Breast epithelium (tissue), 4 donors: ENCODE results near the gene SMURF1. TPM values are rescaled to one million over a fixed set of nuclear protein-coding genes. Genes with fewer than 3 reads are reported as not detected.
"Not testable (repeated sequence)": the region's sequence is repeated elsewhere in the genome, so short reads cannot be mapped to it uniquely, and the experiment has no call there.

ENCODE experiments used
- DNase-seq, 2 donors: peaks; one replicate each; pipeline ENCODE4 v3.0.0-alpha.2; 2019; ENCODE audit warnings: low spot score in 2 of 2
- H3K27ac ChIP-seq, 2 donors: fragments of 200-600 bp; sonication (generic) in 1 of 2; one replicate each; pipeline ENCODE4 v1.5.1; 2016 to 2019; ENCODE audit warnings: mild to moderate bottlenecking in 1 of 2
- H3K27me3 ChIP-seq, 2 donors: fragments of 200-600 bp; sonication (generic) in 1 of 2; one replicate each; pipeline versions ENCODE4 v1.5.1 to v1.6.0; 2017 to 2019; ENCODE audit warnings: control low read depth in 1 of 2, mild to moderate bottlenecking in 1 of 2
- H3K36me3 ChIP-seq: fragments of 200-600 bp; one replicate; pipeline ENCODE4 v1.5.1; 2019
- H3K4me1 ChIP-seq, 2 donors: fragments of 200-600 bp; sonication (generic); one replicate each; pipeline ENCODE4 v1.5.1; 2016 to 2019; ENCODE audit warnings: control low read depth in 1 of 2
- H3K4me3 ChIP-seq, 3 donors: fragments of 200-600 bp; sonication (generic); 1 replicate in 2 of 3; 2 replicates in 1 of 3; pipeline ENCODE4 v1.5.1; 2016 to 2019; ENCODE audit warnings: mild to moderate bottlenecking in 3 of 3, moderate library complexity in 2 of 3
- H3K9me3 ChIP-seq, 2 donors: fragments of 200-600 bp; sonication (generic) in 1 of 2; one replicate each; pipeline ENCODE4 v1.5.1; 2016 to 2019; ENCODE audit warnings: control low read depth in 1 of 2
- POLR2A ChIP-seq: fragments of 450-650 bp; IDR thresholded peaks from one replicate; pipeline ENCODE4 v1.6.1; 2016; ENCODE audit warnings: antibody characterized with exemption, mild to moderate bottlenecking, moderate library complexity
- POLR2AphosphoS5 ChIP-seq, 3 donors: sonication (generic); formaldehyde crosslinking; IDR thresholded peaks; one replicate each; pipeline ENCODE4 v1.6.1; 2017; ENCODE audit warnings: antibody characterized with exemption in 3 of 3
- intact Hi-C: fragments of 100-400 bp; cut with DNase I; formaldehyde crosslinking; loops from one replicate; pipeline ENCODE4 v1.15.1; 2023; ENCODE audit warnings: low total_unique reads
- total RNA-seq, 3 donors: library from RNA; depleted of rRNA; stranded (reverse); fragments of >200 nt; gene quantifications; one replicate each; pipeline ENCODE4 v1.1.0, GENCODE V29; 2016
- TF ChIP-seq, protein P1 (sequence below), 3 donors: fragments of 450-650 bp; IDR thresholded peaks; one replicate each; pipeline ENCODE4 v1.5.1; 2016 to 2017; ENCODE audit warnings: antibody characterized with exemption in 3 of 3, mild to moderate bottlenecking in 3 of 3, moderate library complexity in 3 of 3

SMURF1 gene
- total RNA-seq, 3 donors from 2014 or later, result 20.2 to 28.7 (median 25.9) TPM

DNA sequence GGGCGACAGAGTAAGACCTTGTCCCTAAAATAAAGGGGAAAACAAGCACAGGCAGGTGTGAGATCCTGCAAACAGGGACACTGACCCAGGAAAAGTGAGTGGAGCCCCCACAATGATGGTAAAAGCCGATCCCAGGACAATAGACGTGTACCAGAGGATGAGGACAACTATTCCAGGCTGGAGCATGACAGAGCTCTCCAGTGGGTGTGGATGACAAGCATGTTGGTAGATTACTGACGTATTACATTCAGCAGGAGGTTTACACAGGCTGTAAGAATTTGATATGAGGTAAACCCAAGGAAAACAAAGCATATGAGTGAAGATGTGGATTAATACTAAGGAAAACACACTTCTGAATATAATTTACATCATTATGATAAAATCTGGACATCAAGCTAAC is 27.8 kb upstream of the SMURF1 start:
- Histone ChIP-seq H3K9me3 (no peaks in the 10 kb centered on the region), H3K27me3 (no peaks in the 10 kb centered on the region), H3K4me1 (no peaks in the 10 kb centered on the region), H3K4me3 (no peak overlapping the region), H3K36me3 (no peaks in the 10 kb centered on the region), H3K27ac (no peak overlapping the region)
- TF ChIP-seq POLR2AphosphoS5 (IDR thresholded peaks at IDR 0.05), result no peak
- TF ChIP-seq, protein P1, sequence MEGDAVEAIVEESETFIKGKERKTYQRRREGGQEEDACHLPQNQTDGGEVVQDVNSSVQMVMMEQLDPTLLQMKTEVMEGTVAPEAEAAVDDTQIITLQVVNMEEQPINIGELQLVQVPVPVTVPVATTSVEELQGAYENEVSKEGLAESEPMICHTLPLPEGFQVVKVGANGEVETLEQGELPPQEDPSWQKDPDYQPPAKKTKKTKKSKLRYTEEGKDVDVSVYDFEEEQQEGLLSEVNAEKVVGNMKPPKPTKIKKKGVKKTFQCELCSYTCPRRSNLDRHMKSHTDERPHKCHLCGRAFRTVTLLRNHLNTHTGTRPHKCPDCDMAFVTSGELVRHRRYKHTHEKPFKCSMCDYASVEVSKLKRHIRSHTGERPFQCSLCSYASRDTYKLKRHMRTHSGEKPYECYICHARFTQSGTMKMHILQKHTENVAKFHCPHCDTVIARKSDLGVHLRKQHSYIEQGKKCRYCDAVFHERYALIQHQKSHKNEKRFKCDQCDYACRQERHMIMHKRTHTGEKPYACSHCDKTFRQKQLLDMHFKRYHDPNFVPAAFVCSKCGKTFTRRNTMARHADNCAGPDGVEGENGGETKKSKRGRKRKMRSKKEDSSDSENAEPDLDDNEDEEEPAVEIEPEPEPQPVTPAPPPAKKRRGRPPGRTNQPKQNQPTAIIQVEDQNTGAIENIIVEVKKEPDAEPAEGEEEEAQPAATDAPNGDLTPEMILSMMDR (IDR thresholded peaks at IDR 0.05), result no peak
- no peak for TF ChIP-seq POLR2A
- no peak for DNase-seq
- intact Hi-C loops, result no loop called here

DNA sequence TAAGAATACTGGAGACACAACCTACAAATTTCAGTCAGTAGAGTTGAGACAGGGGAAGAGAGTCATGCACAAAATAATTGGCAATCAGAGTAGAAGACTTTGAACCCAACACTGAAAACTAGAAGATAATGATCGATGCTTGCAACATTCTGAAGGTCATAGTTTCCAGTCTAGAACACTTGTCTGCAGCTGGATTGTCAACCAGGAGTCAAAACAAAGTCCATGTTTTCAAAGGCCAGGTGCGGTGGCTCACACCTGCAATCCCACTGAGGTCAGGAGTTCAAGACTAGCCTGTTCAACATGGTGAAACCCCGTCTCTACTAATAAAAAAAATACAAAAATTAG is 26.8 kb upstream of the SMURF1 start:
- TF ChIP-seq POLR2AphosphoS5 (IDR thresholded peaks at IDR 0.05), result no peak
- TF ChIP-seq, protein P1 (IDR thresholded peaks at IDR 0.05), result no peak
- intact Hi-C loops, result no loop called here
- Histone ChIP-seq H3K27me3 (no peaks in the 10 kb centered on the region), H3K36me3 (no peaks in the 10 kb centered on the region), H3K9me3 (no peaks in the 10 kb centered on the region), H3K4me1 (no peaks in the 10 kb centered on the region), H3K4me3 (no peak overlapping the region), H3K27ac (no peak overlapping the region)
- DNase-seq, result no peak

DNA sequence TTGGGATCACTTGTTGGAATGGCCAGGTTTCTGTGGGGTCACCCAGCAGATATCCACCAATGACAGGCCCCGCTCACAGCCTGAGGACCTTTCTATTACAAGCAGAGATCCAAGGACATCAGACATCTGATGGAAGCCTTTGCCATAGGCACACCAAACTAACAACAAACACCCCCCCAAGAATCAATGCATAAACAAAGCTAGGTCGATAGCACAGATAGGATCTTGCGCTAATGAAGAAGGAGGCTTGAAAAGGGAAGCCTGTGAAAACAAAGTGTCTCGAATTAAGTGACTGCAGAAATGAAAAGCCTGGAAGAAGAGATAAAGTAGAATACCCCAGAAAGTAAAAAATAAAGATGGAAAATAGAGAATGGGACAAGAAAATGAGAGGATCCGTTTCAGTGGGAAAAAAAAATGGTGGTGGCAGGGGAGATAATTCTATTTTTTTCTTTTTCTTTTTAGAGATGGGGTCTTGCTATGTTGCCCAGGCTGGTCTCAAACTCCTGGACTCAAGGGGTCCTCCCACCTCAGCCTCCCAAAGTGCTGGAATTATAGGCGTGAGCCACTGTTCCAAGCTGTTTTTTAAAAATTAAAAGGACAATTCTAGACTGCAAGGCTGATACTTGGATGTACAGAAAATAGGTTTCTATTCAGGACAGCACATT is 26.3 kb upstream of the SMURF1 start:
- no peaks in the 10 kb centered on the region for H3K4me1 ChIP-seq
- no peak overlapping the region for H3K27ac ChIP-seq
- H3K27me3 ChIP-seq, result no peaks in the 10 kb centered on the region
- no peak for DNase-seq
- TF ChIP-seq, protein P1 (IDR thresholded peaks at IDR 0.05), result no peak
- TF ChIP-seq POLR2AphosphoS5 (IDR thresholded peaks at IDR 0.05) (no peak), POLR2A (no peak)
- no peaks in the 10 kb centered on the region for H3K9me3 ChIP-seq
- intact Hi-C loops, result no loop called here
- H3K4me3 ChIP-seq, result no peak overlapping the region
- H3K36me3 ChIP-seq, result no peaks in the 10 kb centered on the region

DNA sequence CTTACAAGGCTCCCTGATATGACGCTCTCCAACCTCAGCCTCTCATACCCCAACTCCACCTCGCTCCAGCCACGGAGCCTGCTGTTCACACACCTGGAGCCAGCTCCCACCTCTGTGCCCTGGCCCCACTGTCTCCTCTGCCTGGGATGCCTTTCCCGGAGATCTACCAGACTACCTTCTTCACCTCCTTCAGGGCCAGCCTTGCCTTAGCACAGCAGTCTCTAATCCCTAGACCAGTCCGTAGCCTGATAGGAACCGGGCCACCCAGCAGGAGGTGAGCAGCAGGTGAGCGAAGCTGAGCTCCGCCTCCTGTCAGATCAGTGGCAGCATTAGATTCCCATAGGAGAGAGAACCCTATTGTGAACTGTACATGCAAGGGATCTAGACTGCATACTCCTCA is 23.2 kb upstream of the SMURF1 start:
- intact Hi-C loops, result no loop called here
- no peaks in the 10 kb centered on the region for H3K36me3 ChIP-seq
- TF ChIP-seq, protein P1 (IDR thresholded peaks at IDR 0.05), result no peak
- TF ChIP-seq POLR2A (no peak), POLR2AphosphoS5 (IDR thresholded peaks at IDR 0.05) (no peak)
- no peak overlapping the region for H3K4me3 ChIP-seq
- no peaks in the 10 kb centered on the region for H3K4me1 ChIP-seq
- H3K27ac ChIP-seq, result no peak overlapping the region
- no peaks in the 10 kb centered on the region for H3K27me3 ChIP-seq
- H3K9me3 ChIP-seq, result no peaks in the 10 kb centered on the region
- no peak for DNase-seq

DNA sequence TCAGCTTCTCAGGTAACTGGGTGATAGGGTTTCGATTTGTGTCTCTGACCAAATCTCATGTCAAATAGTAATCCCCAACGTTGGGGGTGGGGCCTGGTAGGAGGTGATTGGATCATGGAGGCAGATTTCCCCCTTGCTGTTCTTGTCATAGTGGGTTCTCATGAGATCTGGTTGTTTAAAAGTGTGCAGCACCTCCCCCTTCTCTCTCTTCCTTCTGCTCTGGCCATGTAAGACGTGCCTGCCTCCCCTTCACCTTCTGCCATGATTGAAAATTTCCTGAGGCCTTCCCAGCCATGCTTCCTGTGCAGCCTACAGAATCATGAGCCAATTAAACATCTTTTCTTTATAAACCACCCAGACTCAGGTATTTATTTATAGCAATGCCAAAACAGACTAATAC is 21.9 kb upstream of the SMURF1 start:
- H3K9me3 ChIP-seq, result no peaks in the 10 kb centered on the region
- TF ChIP-seq POLR2AphosphoS5 (IDR thresholded peaks at IDR 0.05) (no peak), POLR2A (no peak)
- TF ChIP-seq, protein P1 (IDR thresholded peaks at IDR 0.05), result no peak
- intact Hi-C loops, result no loop called here
- no peaks in the 10 kb centered on the region for H3K4me1 ChIP-seq
- no peak overlapping the region for H3K4me3 ChIP-seq
- no peak overlapping the region for H3K27ac ChIP-seq
- H3K36me3 ChIP-seq, result no peaks in the 10 kb centered on the region
- H3K27me3 ChIP-seq, result no peaks in the 10 kb centered on the region
- no peak for DNase-seq

DNA sequence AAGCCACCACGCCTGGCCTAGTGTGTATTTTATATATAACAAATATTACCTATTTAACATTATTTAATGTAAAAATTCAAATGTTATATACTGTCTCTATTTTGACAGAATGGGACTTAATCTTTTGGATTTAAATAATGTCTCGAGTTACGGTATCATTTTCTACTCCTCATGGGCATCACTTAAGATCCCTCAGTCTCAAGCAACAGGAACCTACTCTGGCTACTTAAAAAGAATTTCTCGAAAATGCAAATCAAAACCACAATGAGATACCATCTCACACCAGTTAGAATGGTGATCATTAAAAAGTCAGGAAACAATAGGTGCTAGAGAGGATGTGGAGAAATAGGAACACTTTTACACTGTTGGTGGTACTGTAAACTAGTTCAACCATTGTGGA is 19.8 kb upstream of the SMURF1 start:
- intact Hi-C loops, H3K36me3 ChIP-seq: not testable (repeated sequence)

More for the DNA sequence above, 19.8 kb upstream of the SMURF1 start:
- not testable (repeated sequence) for H3K4me1 ChIP-seq, DNase-seq, H3K9me3 ChIP-seq, H3K27ac ChIP-seq, H3K4me3 ChIP-seq, H3K27me3 ChIP-seq
